Measurements from ENCODE around the gene STK25. TPM values are rescaled to one million over a fixed set of nuclear protein-coding genes. Genes with fewer than 3 reads are reported as not detected.

Gene STK25
- total and polyA plus RNA-seq, 2 donors (not counting 1 experiment from before 2014, with no cell fraction given), result 183 to 378 TPM

DNA sequence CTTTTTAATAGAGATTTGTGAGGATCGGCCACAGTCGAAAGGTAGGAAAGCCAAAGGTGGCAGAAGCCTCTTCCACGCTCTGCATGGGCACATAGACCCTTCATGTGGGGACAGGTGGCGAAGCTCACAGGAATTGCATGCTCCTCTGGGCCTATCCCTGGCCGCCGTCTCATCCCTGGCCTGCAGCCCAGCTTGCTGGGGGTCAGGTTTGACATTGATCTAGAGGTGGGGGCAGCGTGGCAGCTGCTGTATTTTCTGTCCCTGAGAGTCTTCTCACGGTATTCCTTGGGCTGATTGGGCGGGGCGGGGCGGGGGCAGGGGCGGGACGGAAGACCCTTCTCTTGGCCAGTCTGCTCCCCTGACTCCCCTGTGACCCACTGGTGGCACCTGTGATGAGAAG lies 48.9 kb downstream of the STK25 start:
- H3K27ac Mint-ChIP-seq, result no peak overlapping the region
- no peak overlapping the region for H3K9ac ChIP-seq (ENCODE audit: low read length)
- no peaks in the 10 kb centered on the region for H3K9me3 Mint-ChIP-seq (ENCODE audit: insufficient read depth)
- no peaks in the 10 kb centered on the region for H4K20me1 ChIP-seq (ENCODE audit: control insufficient read depth, insufficient read depth, low read length, poor library complexity, severe bottlenecking)
- no peaks in the 10 kb centered on the region for H3K79me2 ChIP-seq (ENCODE audit: control insufficient read depth, insufficient read depth, low read length)
- WGBS (ENCODE audit: insufficient coverage), result 99% methylated on average over 12 of the region's 13 CpGs
- no peaks in the 10 kb centered on the region for H3K4me1 Mint-ChIP-seq
- H3K27me3 Mint-ChIP-seq, result no peaks in the 10 kb centered on the region
- no peaks in the 10 kb centered on the region for H3K27me3 ChIP-seq (replicated peaks in 1 of 4; ENCODE audit: control extremely low read depth in 1 of 4, control insufficient read depth in 3 of 4, insufficient read depth in 4 of 4, low read length in 3 of 4)
- no peak overlapping the region for H3K27ac ChIP-seq (ENCODE audit: low read length in 2 of 2)
- no peak for TF ChIP-seq EZH2 (IDR thresholded peaks at IDR 0.05; ENCODE audit: borderline replicate concordance, insufficient read depth, low read depth, low read length, poor library complexity, severe bottlenecking)
- TF ChIP-seq, protein P1, sequence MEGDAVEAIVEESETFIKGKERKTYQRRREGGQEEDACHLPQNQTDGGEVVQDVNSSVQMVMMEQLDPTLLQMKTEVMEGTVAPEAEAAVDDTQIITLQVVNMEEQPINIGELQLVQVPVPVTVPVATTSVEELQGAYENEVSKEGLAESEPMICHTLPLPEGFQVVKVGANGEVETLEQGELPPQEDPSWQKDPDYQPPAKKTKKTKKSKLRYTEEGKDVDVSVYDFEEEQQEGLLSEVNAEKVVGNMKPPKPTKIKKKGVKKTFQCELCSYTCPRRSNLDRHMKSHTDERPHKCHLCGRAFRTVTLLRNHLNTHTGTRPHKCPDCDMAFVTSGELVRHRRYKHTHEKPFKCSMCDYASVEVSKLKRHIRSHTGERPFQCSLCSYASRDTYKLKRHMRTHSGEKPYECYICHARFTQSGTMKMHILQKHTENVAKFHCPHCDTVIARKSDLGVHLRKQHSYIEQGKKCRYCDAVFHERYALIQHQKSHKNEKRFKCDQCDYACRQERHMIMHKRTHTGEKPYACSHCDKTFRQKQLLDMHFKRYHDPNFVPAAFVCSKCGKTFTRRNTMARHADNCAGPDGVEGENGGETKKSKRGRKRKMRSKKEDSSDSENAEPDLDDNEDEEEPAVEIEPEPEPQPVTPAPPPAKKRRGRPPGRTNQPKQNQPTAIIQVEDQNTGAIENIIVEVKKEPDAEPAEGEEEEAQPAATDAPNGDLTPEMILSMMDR (IDR thresholded peaks at IDR 0.05), result no peak
- CTCF ChIA-PET, result no interaction called here
- POLR2A ChIA-PET, result interaction anchor here (0.6 to 0.7 kb wide), 2 partner anchors 24 to 36 kb away, joined by 3 read pairs; no protein-coding TSS in a partner anchor
- H3K4me3 ChIP-seq (ENCODE audit: control extremely low read depth in 1 of 5, extremely low read depth in 1 of 5, insufficient read depth in 1 of 5, low read depth in 2 of 5, low read length in 4 of 5), result no peak overlapping the region
- ATAC-seq (ENCODE audit: low read depth) (no peak), DNase-seq (no peak)
- H3K9me3 ChIP-seq (ENCODE audit: control extremely low read depth in 1 of 3, control insufficient read depth in 2 of 3, insufficient read depth in 1 of 3, low read length in 2 of 3), result no peaks in the 10 kb centered on the region
- H3K36me3 ChIP-seq (replicated peaks in 1 of 2; ENCODE audit: control extremely low read depth in 1 of 2, control insufficient read depth in 1 of 2, extremely low read depth in 1 of 2, insufficient read depth in 2 of 2, low read length in 1 of 2), result peaks cover 0 to 2% of the 10 kb centered on the region in 2 experiments
- H3K4me1 ChIP-seq (ENCODE audit: control insufficient read depth in 2 of 2, insufficient read depth in 2 of 2, low read length in 2 of 2), result no peaks in the 10 kb centered on the region
- no peak overlapping the region for H3K4me2 ChIP-seq (replicated peaks; ENCODE audit: low read depth, low read length, poor library complexity, severe bottlenecking)
- no peak overlapping the region for H2AFZ ChIP-seq (ENCODE audit: insufficient read depth, low read depth, low read length, poor library complexity, severe bottlenecking)
- intact Hi-C loops (cut with micrococcal nuclease), result no loop called here
- no peak overlapping the region for H3K4me3 Mint-ChIP-seq

DNA sequence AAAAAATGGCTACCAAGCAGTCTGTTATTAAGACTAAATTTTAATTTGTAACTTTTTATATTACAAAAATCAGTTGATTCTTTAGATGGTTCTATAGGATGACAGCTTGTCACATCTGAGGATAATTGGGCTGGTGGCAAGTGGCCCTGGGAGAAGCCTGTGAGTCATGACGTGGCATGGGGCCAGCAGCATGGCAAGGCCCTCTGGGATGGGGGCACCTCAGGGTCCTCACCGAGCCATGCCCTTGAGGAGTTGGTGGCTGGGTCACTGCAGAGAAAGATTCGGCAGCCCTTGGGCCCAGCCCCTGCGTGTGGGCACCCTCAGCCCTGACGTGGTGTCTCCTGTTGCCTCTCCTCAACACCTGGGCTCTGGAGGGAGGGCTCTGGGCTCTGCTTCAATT lies 49.7 kb downstream of the STK25 start:
- Histone ChIP-seq H4K20me1 (ENCODE audit: control insufficient read depth, insufficient read depth, low read length, poor library complexity, severe bottlenecking) (no peaks in the 10 kb centered on the region), H3K4me2 (replicated peaks; ENCODE audit: low read depth, low read length, poor library complexity, severe bottlenecking) (no peak overlapping the region), H3K27me3 (replicated peaks in 1 of 4; ENCODE audit: control extremely low read depth in 1 of 4, control insufficient read depth in 3 of 4, insufficient read depth in 4 of 4, low read length in 3 of 4) (no peaks in the 10 kb centered on the region), H3K36me3 (replicated peaks in 1 of 2; ENCODE audit: control extremely low read depth in 1 of 2, control insufficient read depth in 1 of 2, extremely low read depth in 1 of 2, insufficient read depth in 2 of 2, low read length in 1 of 2) (peaks cover 0 to 2% of the 10 kb centered on the region in 2 experiments), H3K4me1 (ENCODE audit: control insufficient read depth in 2 of 2, insufficient read depth in 2 of 2, low read length in 2 of 2) (no peaks in the 10 kb centered on the region), H3K9me3 (ENCODE audit: control extremely low read depth in 1 of 3, control insufficient read depth in 2 of 3, insufficient read depth in 1 of 3, low read length in 2 of 3) (no peaks in the 10 kb centered on the region), H2AFZ (ENCODE audit: insufficient read depth, low read depth, low read length, poor library complexity, severe bottlenecking) (no peak overlapping the region), H3K79me2 (ENCODE audit: control insufficient read depth, insufficient read depth, low read length) (no peaks in the 10 kb centered on the region), H3K4me3 (ENCODE audit: control extremely low read depth in 1 of 5, extremely low read depth in 1 of 5, insufficient read depth in 1 of 5, low read depth in 2 of 5, low read length in 4 of 5) (no peak overlapping the region), H3K27ac (ENCODE audit: low read length in 2 of 2) (no peak overlapping the region), H3K9ac (ENCODE audit: low read length) (no peak overlapping the region)
- WGBS (ENCODE audit: insufficient coverage), result 99% methylated on average over 5 of the region's 5 CpGs
- no peak for ATAC-seq (ENCODE audit: low read depth)
- ChIA-PET POLR2A (no interaction called here), CTCF (no interaction called here)
- Mint-ChIP-seq H3K9me3 (ENCODE audit: insufficient read depth) (no peaks in the 10 kb centered on the region), H3K4me3 (no peak overlapping the region), H3K27ac (no peak overlapping the region), H3K27me3 (no peaks in the 10 kb centered on the region), H3K4me1 (no peaks in the 10 kb centered on the region)
- no peak for DNase-seq
- intact Hi-C loops (cut with micrococcal nuclease), result no loop called here
- no peak for TF ChIP-seq EZH2 (IDR thresholded peaks at IDR 0.05; ENCODE audit: borderline replicate concordance, insufficient read depth, low read depth, low read length, poor library complexity, severe bottlenecking)
- TF ChIP-seq, protein P1 (IDR thresholded peaks at IDR 0.05), result no peak
